PC-9 (cell line): ENCODE results near the gene TAF4.

ENCODE experiments used
- EZH2 ChIP-seq: fragments of 200-600 bp; sonication (generic); IDR thresholded peaks from 2 replicates; pipeline ENCODE4 v1.8.0; 2017; ENCODE audit warnings: antibody characterized with exemption, low read depth
- TF ChIP-seq, protein P1 (sequence below): fragments of 200-600 bp; sonication (generic); conservative IDR thresholded peaks from 2 replicates; pipeline ENCODE4 v1.6.1; 2017; ENCODE audit warnings: mixed run types, antibody characterized with exemption, mild to moderate bottlenecking, moderate library complexity

DNA sequence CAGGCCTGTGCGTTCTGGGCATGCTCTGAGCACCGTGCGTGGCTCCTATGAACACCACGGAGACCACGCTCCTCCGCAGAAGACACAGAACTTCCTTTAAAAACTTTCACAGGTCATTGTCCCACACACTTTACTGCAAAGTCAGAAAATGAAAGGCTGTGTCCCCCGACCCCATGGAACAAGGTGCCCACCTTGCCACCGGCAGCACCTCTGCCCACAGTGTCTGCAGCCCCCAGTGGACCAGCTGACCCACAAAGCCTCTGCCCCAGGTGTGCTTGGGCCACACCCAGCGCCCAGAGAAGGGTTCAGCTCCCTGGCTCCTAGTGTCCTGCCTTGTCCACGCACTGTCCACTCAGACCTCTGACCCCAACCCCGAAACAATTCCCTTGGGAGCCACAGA lies 8.7 kb downstream of the TAF4 start:
- TF ChIP-seq, protein P1, sequence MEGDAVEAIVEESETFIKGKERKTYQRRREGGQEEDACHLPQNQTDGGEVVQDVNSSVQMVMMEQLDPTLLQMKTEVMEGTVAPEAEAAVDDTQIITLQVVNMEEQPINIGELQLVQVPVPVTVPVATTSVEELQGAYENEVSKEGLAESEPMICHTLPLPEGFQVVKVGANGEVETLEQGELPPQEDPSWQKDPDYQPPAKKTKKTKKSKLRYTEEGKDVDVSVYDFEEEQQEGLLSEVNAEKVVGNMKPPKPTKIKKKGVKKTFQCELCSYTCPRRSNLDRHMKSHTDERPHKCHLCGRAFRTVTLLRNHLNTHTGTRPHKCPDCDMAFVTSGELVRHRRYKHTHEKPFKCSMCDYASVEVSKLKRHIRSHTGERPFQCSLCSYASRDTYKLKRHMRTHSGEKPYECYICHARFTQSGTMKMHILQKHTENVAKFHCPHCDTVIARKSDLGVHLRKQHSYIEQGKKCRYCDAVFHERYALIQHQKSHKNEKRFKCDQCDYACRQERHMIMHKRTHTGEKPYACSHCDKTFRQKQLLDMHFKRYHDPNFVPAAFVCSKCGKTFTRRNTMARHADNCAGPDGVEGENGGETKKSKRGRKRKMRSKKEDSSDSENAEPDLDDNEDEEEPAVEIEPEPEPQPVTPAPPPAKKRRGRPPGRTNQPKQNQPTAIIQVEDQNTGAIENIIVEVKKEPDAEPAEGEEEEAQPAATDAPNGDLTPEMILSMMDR, result no peak
- TF ChIP-seq EZH2, result no peak
